ENCODE data around the gene IL34.
"Not testable (repeated sequence)": the region's sequence is repeated elsewhere in the genome, so short reads cannot be mapped to it uniquely, and the experiment has no call there.

Gene IL34

DNA sequence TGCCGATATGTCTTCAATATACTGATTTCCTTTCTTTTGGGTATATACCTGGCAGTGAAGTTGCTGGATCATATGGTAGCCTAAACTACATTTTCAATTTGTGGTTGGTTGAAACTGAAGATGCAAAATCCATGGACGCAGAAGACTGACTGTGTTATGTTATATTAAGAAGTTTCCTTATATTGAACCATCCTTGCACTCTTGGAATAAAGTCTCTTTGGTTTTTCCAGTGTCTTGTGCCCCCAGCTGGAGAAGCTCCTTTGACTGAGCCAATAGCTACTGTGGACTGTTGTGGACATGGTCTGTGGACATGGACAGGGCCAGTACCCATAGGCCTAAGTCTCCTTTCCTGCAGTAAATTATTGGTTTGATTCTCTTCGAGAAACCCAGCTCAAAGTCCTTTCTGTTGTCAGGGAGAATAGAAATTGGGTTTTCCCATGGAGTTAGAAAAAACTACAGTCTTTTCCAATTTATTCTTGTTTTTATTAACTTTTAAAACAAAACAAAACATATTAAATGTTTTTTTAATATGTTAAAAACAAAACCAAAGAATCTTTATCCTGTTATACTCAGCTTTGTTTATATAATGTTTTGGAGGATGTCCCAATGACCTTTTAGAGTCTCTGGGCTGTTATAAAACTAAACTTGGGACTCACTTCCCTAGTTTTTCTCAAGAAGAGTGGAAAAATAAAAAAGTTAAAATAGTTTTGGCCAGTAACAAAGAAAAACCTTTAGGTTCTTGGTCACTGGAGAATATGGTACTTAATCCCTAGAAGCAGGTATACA lies 15.2 kb upstream of the IL34 start:
- TF ChIP-seq ESRRG (CRISPR knock-in tag; IDR thresholded peaks at IDR 0.05) (no peak), RARB (CRISPR knock-in tag; IDR thresholded peaks at IDR 0.05) (no peak), ZNF565 (CRISPR knock-in tag; conservative IDR thresholded peaks at IDR 0.05; ENCODE audit: low read depth) (no peak), ZNF70 (CRISPR knock-in tag; IDR thresholded peaks at IDR 0.05) (no peak), ZNF8 (CRISPR knock-in tag; IDR thresholded peaks at IDR 0.05) (no peak), PATZ1 (CRISPR knock-in tag; IDR thresholded peaks at IDR 0.05; ENCODE audit: borderline replicate concordance) (no peak), BACH2 (CRISPR knock-in tag; IDR thresholded peaks at IDR 0.05; ENCODE audit: borderline replicate concordance) (no peak), CSDC2 (CRISPR knock-in tag; IDR thresholded peaks at IDR 0.05) (no peak), OSR1 (CRISPR knock-in tag; IDR thresholded peaks at IDR 0.05) (no peak), TCF4 (CRISPR knock-in tag; IDR thresholded peaks at IDR 0.05; ENCODE audit: borderline replicate concordance) (no peak), ZFP3 (CRISPR knock-in tag; IDR thresholded peaks at IDR 0.05) (no peak), PPARA (CRISPR knock-in tag; IDR thresholded peaks at IDR 0.05; ENCODE audit: borderline replicate concordance) (no peak)
- TF ChIP-seq, protein P1, sequence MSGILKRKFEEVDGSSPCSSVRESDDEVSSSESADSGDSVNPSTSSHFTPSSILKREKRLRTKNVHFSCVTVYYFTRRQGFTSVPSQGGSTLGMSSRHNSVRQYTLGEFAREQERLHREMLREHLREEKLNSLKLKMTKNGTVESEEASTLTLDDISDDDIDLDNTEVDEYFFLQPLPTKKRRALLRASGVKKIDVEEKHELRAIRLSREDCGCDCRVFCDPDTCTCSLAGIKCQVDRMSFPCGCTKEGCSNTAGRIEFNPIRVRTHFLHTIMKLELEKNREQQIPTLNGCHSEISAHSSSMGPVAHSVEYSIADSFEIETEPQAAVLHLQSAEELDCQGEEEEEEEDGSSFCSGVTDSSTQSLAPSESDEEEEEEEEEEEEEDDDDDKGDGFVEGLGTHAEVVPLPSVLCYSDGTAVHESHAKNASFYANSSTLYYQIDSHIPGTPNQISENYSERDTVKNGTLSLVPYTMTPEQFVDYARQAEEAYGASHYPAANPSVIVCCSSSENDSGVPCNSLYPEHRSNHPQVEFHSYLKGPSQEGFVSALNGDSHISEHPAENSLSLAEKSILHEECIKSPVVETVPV (CRISPR knock-in tag; IDR thresholded peaks at IDR 0.05): no peak
- TF ChIP-seq, protein P2, sequence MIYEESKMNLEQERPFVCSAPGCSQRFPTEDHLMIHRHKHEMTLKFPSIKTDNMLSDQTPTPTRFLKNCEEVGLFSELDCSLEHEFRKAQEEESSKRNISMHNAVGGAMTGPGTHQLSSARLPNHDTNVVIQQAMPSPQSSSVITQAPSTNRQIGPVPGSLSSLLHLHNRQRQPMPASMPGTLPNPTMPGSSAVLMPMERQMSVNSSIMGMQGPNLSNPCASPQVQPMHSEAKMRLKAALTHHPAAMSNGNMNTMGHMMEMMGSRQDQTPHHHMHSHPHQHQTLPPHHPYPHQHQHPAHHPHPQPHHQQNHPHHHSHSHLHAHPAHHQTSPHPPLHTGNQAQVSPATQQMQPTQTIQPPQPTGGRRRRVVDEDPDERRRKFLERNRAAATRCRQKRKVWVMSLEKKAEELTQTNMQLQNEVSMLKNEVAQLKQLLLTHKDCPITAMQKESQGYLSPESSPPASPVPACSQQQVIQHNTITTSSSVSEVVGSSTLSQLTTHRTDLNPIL (CRISPR knock-in tag; IDR thresholded peaks at IDR 0.05; ENCODE audit: low read depth): no peak
- TF ChIP-seq, protein P3, sequence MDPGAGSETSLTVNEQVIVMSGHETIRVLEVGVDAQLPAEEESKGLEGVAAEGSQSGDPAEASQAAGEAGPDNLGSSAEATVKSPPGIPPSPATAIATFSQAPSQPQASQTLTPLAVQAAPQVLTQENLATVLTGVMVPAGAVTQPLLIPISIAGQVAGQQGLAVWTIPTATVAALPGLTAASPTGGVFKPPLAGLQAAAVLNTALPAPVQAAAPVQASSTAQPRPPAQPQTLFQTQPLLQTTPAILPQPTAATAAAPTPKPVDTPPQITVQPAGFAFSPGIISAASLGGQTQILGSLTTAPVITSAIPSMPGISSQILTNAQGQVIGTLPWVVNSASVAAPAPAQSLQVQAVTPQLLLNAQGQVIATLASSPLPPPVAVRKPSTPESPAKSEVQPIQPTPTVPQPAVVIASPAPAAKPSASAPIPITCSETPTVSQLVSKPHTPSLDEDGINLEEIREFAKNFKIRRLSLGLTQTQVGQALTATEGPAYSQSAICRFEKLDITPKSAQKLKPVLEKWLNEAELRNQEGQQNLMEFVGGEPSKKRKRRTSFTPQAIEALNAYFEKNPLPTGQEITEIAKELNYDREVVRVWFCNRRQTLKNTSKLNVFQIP (CRISPR knock-in tag; IDR thresholded peaks at IDR 0.05; ENCODE audit: borderline replicate concordance, low read depth): no peak

GRCh38 chr16:70632273-70632672 lies 14.1 kb upstream of the IL34 start:
- no peak for ATAC-seq
- TF ChIP-seq ZNF565 (CRISPR knock-in tag; conservative IDR thresholded peaks at IDR 0.05; ENCODE audit: low read depth): no peak
- no peak for TF ChIP-seq TOX (CRISPR knock-in tag; IDR thresholded peaks at IDR 0.05; ENCODE audit: borderline replicate concordance)
- TF ChIP-seq ZNF8 (CRISPR knock-in tag; IDR thresholded peaks at IDR 0.05): no peak
- no peak for TF ChIP-seq ZC3H10 (CRISPR knock-in tag; IDR thresholded peaks at IDR 0.05)
- no peak for TF ChIP-seq RARB (CRISPR knock-in tag; IDR thresholded peaks at IDR 0.05)
- TF ChIP-seq ESRRG (CRISPR knock-in tag; IDR thresholded peaks at IDR 0.05): no peak
- TF ChIP-seq ZFP3 (CRISPR knock-in tag; IDR thresholded peaks at IDR 0.05): no peak
- TF ChIP-seq BACH2 (CRISPR knock-in tag; IDR thresholded peaks at IDR 0.05; ENCODE audit: borderline replicate concordance): no peak
- TF ChIP-seq ZNF70 (CRISPR knock-in tag; IDR thresholded peaks at IDR 0.05): no peak
- TF ChIP-seq, protein P2 (CRISPR knock-in tag; IDR thresholded peaks at IDR 0.05; ENCODE audit: low read depth): no peak

More for the DNA sequence above, 15.2 kb upstream of the IL34 start:
- no peak for ATAC-seq

DNA sequence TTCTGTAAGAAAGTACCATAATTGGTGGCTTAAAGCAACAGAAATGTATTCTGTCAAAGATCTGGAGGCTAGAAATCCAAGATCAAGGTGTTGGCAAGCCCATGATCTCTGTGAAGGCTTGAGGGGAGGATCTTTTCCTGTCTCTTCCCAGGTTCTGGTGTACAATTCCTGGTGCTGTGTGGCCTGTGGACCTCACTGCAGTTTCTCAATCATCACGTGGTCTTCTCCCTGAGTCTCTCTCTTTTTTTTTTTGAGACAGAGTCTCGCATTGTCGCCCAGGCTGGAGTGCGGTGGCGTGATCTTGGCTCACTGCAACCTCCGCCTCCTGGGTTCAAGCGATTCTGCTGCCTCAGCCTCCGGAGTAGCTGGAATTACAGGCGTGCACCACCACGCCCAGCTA lies 12.7 kb upstream of the IL34 start:
- not testable (repeated sequence) for ATAC-seq

DNA sequence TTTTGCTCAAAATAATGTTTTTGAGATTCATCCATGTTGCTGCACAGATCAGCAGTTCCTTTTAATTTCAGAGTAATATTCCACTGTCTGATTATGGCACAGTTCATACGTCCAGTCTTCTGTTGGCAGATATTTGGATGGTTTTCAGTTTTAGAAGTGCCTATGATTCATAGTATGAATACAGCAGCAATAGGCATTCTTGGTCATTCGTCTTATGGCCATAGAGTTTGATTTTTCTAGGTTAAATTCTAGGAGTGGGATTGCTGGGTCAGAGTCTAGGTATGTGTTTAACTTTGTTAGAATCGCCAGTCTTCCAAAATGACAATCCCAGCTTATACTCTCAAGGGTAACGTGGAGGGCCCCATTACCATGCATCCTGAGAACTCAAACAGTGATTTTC lies 11.5 kb upstream of the IL34 start:
- TF ChIP-seq SNAI2 (CRISPR knock-in tag; IDR thresholded peaks at IDR 0.05): no peak
- TF ChIP-seq PPARA (CRISPR knock-in tag; IDR thresholded peaks at IDR 0.05; ENCODE audit: borderline replicate concordance): no peak
- TF ChIP-seq BACH2 (CRISPR knock-in tag; IDR thresholded peaks at IDR 0.05; ENCODE audit: borderline replicate concordance): no peak
- TF ChIP-seq TOX (CRISPR knock-in tag; IDR thresholded peaks at IDR 0.05; ENCODE audit: borderline replicate concordance): no peak
- TF ChIP-seq, protein P4, sequence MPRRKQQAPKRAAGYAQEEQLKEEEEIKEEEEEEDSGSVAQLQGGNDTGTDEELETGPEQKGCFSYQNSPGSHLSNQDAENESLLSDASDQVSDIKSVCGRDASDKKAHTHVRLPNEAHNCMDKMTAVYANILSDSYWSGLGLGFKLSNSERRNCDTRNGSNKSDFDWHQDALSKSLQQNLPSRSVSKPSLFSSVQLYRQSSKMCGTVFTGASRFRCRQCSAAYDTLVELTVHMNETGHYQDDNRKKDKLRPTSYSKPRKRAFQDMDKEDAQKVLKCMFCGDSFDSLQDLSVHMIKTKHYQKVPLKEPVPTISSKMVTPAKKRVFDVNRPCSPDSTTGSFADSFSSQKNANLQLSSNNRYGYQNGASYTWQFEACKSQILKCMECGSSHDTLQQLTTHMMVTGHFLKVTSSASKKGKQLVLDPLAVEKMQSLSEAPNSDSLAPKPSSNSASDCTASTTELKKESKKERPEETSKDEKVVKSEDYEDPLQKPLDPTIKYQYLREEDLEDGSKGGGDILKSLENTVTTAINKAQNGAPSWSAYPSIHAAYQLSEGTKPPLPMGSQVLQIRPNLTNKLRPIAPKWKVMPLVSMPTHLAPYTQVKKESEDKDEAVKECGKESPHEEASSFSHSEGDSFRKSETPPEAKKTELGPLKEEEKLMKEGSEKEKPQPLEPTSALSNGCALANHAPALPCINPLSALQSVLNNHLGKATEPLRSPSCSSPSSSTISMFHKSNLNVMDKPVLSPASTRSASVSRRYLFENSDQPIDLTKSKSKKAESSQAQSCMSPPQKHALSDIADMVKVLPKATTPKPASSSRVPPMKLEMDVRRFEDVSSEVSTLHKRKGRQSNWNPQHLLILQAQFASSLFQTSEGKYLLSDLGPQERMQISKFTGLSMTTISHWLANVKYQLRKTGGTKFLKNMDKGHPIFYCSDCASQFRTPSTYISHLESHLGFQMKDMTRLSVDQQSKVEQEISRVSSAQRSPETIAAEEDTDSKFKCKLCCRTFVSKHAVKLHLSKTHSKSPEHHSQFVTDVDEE (CRISPR knock-in tag; IDR thresholded peaks at IDR 0.05): no peak
- TF ChIP-seq GLIS3 (CRISPR knock-in tag; IDR thresholded peaks at IDR 0.05): no peak
- ATAC-seq: peak; percentile 30; the same call in 2 of the 3 replicates

Data from SK-N-SH treated with all-trans-retinoic acid at 6 μM for 48 hours (cell line).